Pancreas (tissue), 10 donors: Measurements from ENCODE around the gene EGF. TPM values are rescaled to one million over a fixed set of nuclear protein-coding genes. Genes with fewer than 3 reads are reported as not detected.
A peak's percentile ranks its signal among the peaks of the same experiment; 100 is the strongest.

Experiments
- ATAC-seq, 4 donors: fragments of 200-7000 bp; cut with Tn5 transposase; one replicate each; pipeline versions ENCODE4 v1.8.0 to v1.9.1; 2020; ENCODE audit warnings: mild to moderate bottlenecking in 4 of 4, moderate library complexity in 4 of 4
- DNase-seq, 6 donors: peaks; one replicate each; pipeline ENCODE4 v3.0.0-alpha.2; 2020
- FAIRE-seq: peaks from 2 replicates; lab custom pipeline; 2012; peaks lifted over from hg19 to GRCh38; lab: Jason Lieb, UNC
- H3K27ac ChIP-seq, 4 donors: fragments of 200-600 bp; sonication (generic); 1 replicate in 3 of 4; 2 replicates in 1 of 4; pipeline versions ENCODE4 v1.5.0 to v1.8.0; 2020
- H3K27me3 ChIP-seq, 4 donors: fragments of 200-600 bp; one replicate each; pipeline ENCODE4 v1.8.0; 2021
- H3K36me3 ChIP-seq, 3 donors: fragments of 200-600 bp; sonication (generic) in 1 of 3; one replicate each; pipeline versions ENCODE4 v1.5.0 to v1.8.0; 2020 to 2021
- H3K4me1 ChIP-seq, 3 donors: fragments of 200-600 bp; one replicate each; pipeline ENCODE4 v1.8.0; 2021
- H3K4me3 ChIP-seq, 4 donors: fragments of 200-600 bp; sonication (generic) in 2 of 4; one replicate each; pipeline versions ENCODE4 v1.5.0 to v1.8.0; 2020 to 2021
- H3K9me3 ChIP-seq, 4 donors: fragments of 200-600 bp; one replicate each; pipeline ENCODE4 v1.8.0; 2021
- WGBS, 2 donors: extraction: QIAGEN DNeasy Blood & Tissue Kit; methylation state at CpG; one replicate each; pipeline ENCODE4 v1.1.7; 2013; 5-methylcytosine and 5-hydroxymethylcytosine counted together
- intact Hi-C, 3 donors: fragments of 100-400 bp; cut with DNase I; formaldehyde crosslinking; loops; one replicate each; pipeline versions ENCODE4 v1.11.1 to v1.14.2; 2022
- polyA plus RNA-seq, 2 donors: library from polyadenylated mRNA; stranded (reverse); fragments of 200-250 nt; gene quantifications; one replicate each; pipeline ENCODE4 v1.2.3, GENCODE V29; 2013
- total RNA-seq, 6 donors: library from RNA; stranded (reverse); fragmentation: NEBNext Ultra II Directional in 4 of 6; extraction: Animal tissue kit (Norgen Biotek cat#: 25700) in 4 of 6; gene quantifications; one replicate each; pipeline versions ENCODE4 v1.2.1 to v1.2.4, GENCODE V29; 2021 to 2023
- TF ChIP-seq, protein P1 (sequence below), 4 donors: fragments of 200-600 bp; sonication (generic) in 3 of 4; IDR thresholded peaks; one replicate each; pipeline versions ENCODE4 v1.5.0 to v1.8.0; 2021; ENCODE audit warnings: antibody characterized with exemption in 4 of 4
- donor health status: healthy with polysubstance abuse.
- donor health status: DM: no; HTN: no; CAD: no; lungs with moderate emphysema.
- donor health status: DM: no; HTN: no; CAD: no.
- donor health status: control.
- donor health status: control.
- donor health status: Bipolar disorder and iron deficiency.
- donor health status: DM: yes; HTN: yes; CAD: no.
- donor health status: DM: no; HTN: no; CAD: no.
- donor health status: DM: no; HTN: no; CAD: no.
- donor health status: DM: yes; HTN: yes; CAD: no.

Gene EGF
- total and polyA plus RNA-seq, 8 donors = 12.8 to 67.2 (median 23.1) TPM

DNA sequence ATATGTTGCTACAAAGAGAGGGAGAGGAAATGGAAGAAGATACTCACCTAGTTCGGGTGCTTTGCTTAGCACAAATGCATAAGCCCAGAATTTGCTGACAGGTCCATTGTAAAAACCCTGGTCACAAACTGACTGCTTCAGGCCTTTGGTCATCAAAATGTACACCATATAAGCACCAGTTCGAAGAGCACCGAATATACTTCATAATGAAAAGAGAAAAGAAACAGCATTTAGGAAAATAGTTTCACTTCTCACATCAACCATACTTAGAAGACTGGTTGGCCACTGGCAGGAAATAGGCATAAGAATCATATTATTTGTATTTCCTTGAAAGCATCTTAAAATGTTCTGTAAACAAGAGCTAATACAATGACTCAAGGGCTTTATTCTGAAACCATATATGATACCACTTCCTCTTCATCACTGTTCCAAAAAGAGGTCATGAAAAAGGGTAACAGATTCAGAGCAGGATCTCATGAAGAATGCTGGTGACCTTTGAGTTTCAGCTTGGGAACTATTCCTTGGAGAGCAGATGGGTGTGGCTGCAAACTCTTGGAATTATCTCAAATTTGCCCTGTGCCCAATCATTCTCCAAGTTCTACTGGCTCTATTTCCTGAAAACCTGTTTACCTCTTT, 147.0 kb downstream of the EGF start:
- no peaks in the 10 kb centered on the region for H3K27me3 ChIP-seq
- DNase-seq = peak in 1 of 6 donors; percentile 9
- ATAC-seq = peak in 3 of 4 donors; percentile 42 to 65 (median 44)
- no peaks in the 10 kb centered on the region for H3K9me3 ChIP-seq
- 69 to 93% methylated on average over 3 of the region's 3 CpGs for WGBS, 2 donors
- FAIRE-seq = no peak
- H3K27ac ChIP-seq = no peak overlapping the region
- no peaks in the 10 kb centered on the region for H3K4me1 ChIP-seq
- H3K36me3 ChIP-seq = no peaks in the 10 kb centered on the region
- intact Hi-C loops = loop anchor here in 1 of 3 donors (10.0 kb wide), 1 partner anchor 145 kb away; no protein-coding TSS in a partner anchor
- TF ChIP-seq, protein P1, sequence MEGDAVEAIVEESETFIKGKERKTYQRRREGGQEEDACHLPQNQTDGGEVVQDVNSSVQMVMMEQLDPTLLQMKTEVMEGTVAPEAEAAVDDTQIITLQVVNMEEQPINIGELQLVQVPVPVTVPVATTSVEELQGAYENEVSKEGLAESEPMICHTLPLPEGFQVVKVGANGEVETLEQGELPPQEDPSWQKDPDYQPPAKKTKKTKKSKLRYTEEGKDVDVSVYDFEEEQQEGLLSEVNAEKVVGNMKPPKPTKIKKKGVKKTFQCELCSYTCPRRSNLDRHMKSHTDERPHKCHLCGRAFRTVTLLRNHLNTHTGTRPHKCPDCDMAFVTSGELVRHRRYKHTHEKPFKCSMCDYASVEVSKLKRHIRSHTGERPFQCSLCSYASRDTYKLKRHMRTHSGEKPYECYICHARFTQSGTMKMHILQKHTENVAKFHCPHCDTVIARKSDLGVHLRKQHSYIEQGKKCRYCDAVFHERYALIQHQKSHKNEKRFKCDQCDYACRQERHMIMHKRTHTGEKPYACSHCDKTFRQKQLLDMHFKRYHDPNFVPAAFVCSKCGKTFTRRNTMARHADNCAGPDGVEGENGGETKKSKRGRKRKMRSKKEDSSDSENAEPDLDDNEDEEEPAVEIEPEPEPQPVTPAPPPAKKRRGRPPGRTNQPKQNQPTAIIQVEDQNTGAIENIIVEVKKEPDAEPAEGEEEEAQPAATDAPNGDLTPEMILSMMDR (IDR thresholded peaks at IDR 0.05) = no peak
- no peak overlapping the region for H3K4me3 ChIP-seq

DNA sequence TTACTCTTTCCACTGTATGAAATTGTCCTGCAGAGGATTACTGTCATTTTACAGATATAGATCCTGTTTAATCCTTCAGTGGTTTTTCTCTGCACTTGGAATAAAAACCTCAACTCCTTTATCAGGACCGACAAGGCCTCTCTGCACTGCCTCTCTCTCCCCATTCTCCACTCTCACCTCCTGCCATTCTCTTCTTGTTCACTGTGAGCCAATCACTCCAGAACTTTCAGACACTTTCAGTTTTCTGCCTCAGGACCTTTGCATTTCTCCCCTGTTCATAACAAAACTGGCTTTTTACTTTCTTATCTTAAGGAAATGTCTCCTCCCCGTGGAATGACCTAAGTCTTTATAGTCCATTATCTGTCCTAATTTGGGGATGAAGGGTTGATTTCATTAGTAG, 148.4 kb downstream of the EGF start:
- no peak overlapping the region for H3K27ac ChIP-seq
- no peaks in the 10 kb centered on the region for H3K4me1 ChIP-seq
- 73% methylated on average over 2 of the region's 2 CpGs for WGBS, 2 donors
- no peaks in the 10 kb centered on the region for H3K27me3 ChIP-seq
- no peak overlapping the region for H3K4me3 ChIP-seq
- H3K9me3 ChIP-seq = no peaks in the 10 kb centered on the region
- TF ChIP-seq, protein P1 (IDR thresholded peaks at IDR 0.05) = no peak
- no peaks in the 10 kb centered on the region for H3K36me3 ChIP-seq
- ATAC-seq (no peak), DNase-seq (no peak), FAIRE-seq (no peak)
- intact Hi-C loops = no loop called here

Other genes starting within 250 kb of the EGF start
- 10 to 100 TPM in 3 of 6 donors, 1 to 10 TPM in 3; 6.4 to 18.6 (median 10.1) TPM for gene CASP6, start 209.4 kb upstream of the EGF start, total RNA-seq
- 10 to 100 TPM in 1 of 2 donors, 1 to 10 TPM in 1; 9.8 to 14.8 TPM for gene CASP6, start 209.4 kb upstream of the EGF start, polyA plus RNA-seq
- gene PLA2G12A, start 182.8 kb upstream of the EGF start, total RNA-seq = 10 to 100 TPM; 31.0 to 45.4 (median 34.6) TPM
- gene PLA2G12A, start 182.8 kb upstream of the EGF start, polyA plus RNA-seq = 10 to 100 TPM in 1 of 2 donors, 1 to 10 TPM in 1; 8.4 to 12.0 TPM
- 10 to 100 TPM; 13.0 to 84.9 (median 25.8) TPM for gene CFI, start 110.9 kb upstream of the EGF start, total RNA-seq
- gene CFI, start 110.9 kb upstream of the EGF start, polyA plus RNA-seq = 10 to 100 TPM; 27.9 to 61.8 TPM
- 1 to 10 TPM; 3.2 to 8.7 (median 6.1) TPM for gene GAR1, start 97.1 kb upstream of the EGF start, total RNA-seq
- 10 to 100 TPM; 12.0 to 13.4 TPM for gene GAR1, start 97.1 kb upstream of the EGF start, polyA plus RNA-seq
- gene RRH, start 84.9 kb upstream of the EGF start, total RNA-seq = under 1 TPM in 2 of 6 donors, not detected in 4; 0.16 to 0.18 TPM
- under 1 TPM; 0.09 to 0.15 TPM for gene RRH, start 84.9 kb upstream of the EGF start, polyA plus RNA-seq
- gene LRIT3, start 64.8 kb upstream of the EGF start, total RNA-seq = under 1 TPM; 0.06 to 0.16 (median 0.12) TPM
- gene LRIT3, start 64.8 kb upstream of the EGF start, polyA plus RNA-seq = under 1 TPM; 0.27 to 0.38 TPM